Measurements from ENCODE around the gene RTRAF.

GRCh38 chr14:52005625-52006024, 16.3 kb downstream of the RTRAF start:
- no peak for TF ChIP-seq CTCF (IDR thresholded peaks at IDR 0.05)
- no peak for TF ChIP-seq POLR2A (IDR thresholded peaks at IDR 0.05)

Measured in testis (tissue), 2 donors.